ENCODE data around the gene TSKS.

DNA sequence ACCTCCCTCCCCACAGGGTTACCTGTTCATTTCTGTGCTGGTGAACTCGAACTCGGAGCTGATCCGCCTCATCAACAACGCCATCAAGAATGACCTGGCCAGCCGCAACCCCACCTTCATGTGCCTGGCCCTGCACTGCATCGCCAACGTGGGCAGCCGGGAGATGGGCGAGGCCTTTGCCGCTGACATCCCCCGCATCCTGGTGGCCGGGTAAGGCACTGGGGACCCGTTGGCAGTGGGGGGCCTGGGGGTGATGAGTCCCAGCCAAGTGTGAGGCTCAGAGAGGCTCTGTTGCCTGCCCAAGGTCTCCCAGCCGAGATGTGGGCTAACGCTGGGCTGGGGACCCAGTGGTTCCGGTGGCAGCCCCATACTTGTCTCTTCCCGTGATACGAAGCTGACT is 19.4 kb upstream of the TSKS start:
- TF ChIP-seq CTCF (IDR thresholded peaks at IDR 0.05): no peak
- no peak for TF ChIP-seq ZFX (IDR thresholded peaks at IDR 0.05; ENCODE audit: borderline replicate concordance)
